Hypothalamus (tissue), 51 donors: Measurements from ENCODE around the gene DNTT.
A peak's percentile ranks its signal among the peaks of the same experiment; 100 is the strongest.
"Not testable (repeated sequence)": the region's sequence is repeated elsewhere in the genome, so short reads cannot be mapped to it uniquely, and the experiment has no call there.

Source experiments
- DNase-seq, 51 donors: peaks; one replicate each; lab custom pipeline; 2025; lab: John Stamatoyannopoulos, UW

DNTT gene

GRCh38 chr10:96305019-96305418, 785 bp downstream of the DNTT start:
- no peak for DNase-seq

- peak in 20 of 51 donors; percentile 1 to 44 (median 10) for DNase-seq
Measured at GRCh38 chr10:96306516-96306915, 2.3 kb downstream of the DNTT start.

- DNase-seq, result not testable (repeated sequence)
Measured at GRCh38 chr10:96308854-96309253, 4.6 kb downstream of the DNTT start.

GRCh38 chr10:96309628-96310320, 5.5 kb downstream of the DNTT start:
- DNase-seq, result no peak

GRCh38 chr10:96310321-96310669, 6.1 kb downstream of the DNTT start:
- no peak for DNase-seq

GRCh38 chr10:96311180-96311715, 7.0 kb downstream of the DNTT start:
- no peak for DNase-seq

GRCh38 chr10:96313344-96313743, 9.1 kb downstream of the DNTT start:
- no peak for DNase-seq

- DNase-seq, result no peak
Measured at GRCh38 chr10:96317067-96317833, 13.0 kb downstream of the DNTT start.

GRCh38 chr10:96319754-96320474, 15.7 kb downstream of the DNTT start:
- no peak for DNase-seq

- no peak for DNase-seq
Measured at GRCh38 chr10:96321822-96322221, 17.6 kb downstream of the DNTT start.

GRCh38 chr10:96322275-96322674, 18.0 kb downstream of the DNTT start:
- DNase-seq, result no peak

GRCh38 chr10:96324447-96324846, 20.2 kb downstream of the DNTT start:
- DNase-seq, result no peak

- DNase-seq, result no peak
Measured at GRCh38 chr10:96325719-96326373, 21.6 kb downstream of the DNTT start.

- DNase-seq, result no peak
Measured at GRCh38 chr10:96327462-96327861, 23.2 kb downstream of the DNTT start.

- DNase-seq, result no peak
Measured at GRCh38 chr10:96333101-96333500, 28.9 kb downstream of the DNTT start.

GRCh38 chr10:96334616-96335526, 30.6 kb downstream of the DNTT start:
- DNase-seq, result peak in 16 of 51 donors; percentile 6 to 72 (median 16)

- DNase-seq, result no peak
Measured at GRCh38 chr10:96337106-96337505, 32.9 kb downstream of the DNTT start.

- DNase-seq, result peak in 12 of 51 donors; percentile 9 to 71 (median 18)
Measured at GRCh38 chr10:96338279-96338925, 34.2 kb downstream of the DNTT start.

- no peak for DNase-seq
Measured at GRCh38 chr10:96339383-96339782, 35.1 kb downstream of the DNTT start.
